AG10803 (cell line): ENCODE results near the gene ESR2.
"Not testable (repeated sequence)": the region's sequence is repeated elsewhere in the genome, so short reads cannot be mapped to it uniquely, and the experiment has no call there.

ENCODE experiments used
- DNase-seq: peaks from one replicate; pipeline ENCODE4 v3.0.0; 2010; ENCODE audit warnings: low read depth
- H3K4me3 ChIP-seq: 2 replicates; pipeline ENCODE4 v1.5.1; 2011; ENCODE audit warnings: mild to moderate bottlenecking, low read length, control low read depth
- CTCF ChIP-seq: conservative IDR thresholded peaks from 2 replicates; pipeline ENCODE4 v1.5.1; 2011; ENCODE audit warnings: mild to moderate bottlenecking, low read length, control low read depth, inconsistent platforms

Gene ESR2

GRCh38 chr14:64118892-64119291, 175.3 kb downstream of the ESR2 start:
- DNase-seq, result no peak
- no peak for TF ChIP-seq CTCF
- H3K4me3 ChIP-seq, result no peak overlapping the region

GRCh38 chr14:64118403-64118742, 175.8 kb downstream of the ESR2 start:
- not testable (repeated sequence) for DNase-seq, H3K4me3 ChIP-seq

- H3K4me3 ChIP-seq, result no peak overlapping the region
- DNase-seq, result peak; percentile 83
- TF ChIP-seq CTCF, result no peak; the same call in 1 of the 2 replicates
Observed at GRCh38 chr14:64117671-64118402, 176.3 kb downstream of the ESR2 start.

GRCh38 chr14:64115401-64115800, 178.8 kb downstream of the ESR2 start:
- no peak for TF ChIP-seq CTCF
- no peak overlapping the region for H3K4me3 ChIP-seq
- DNase-seq, result no peak

GRCh38 chr14:64114796-64115195, 179.4 kb downstream of the ESR2 start:
- DNase-seq, result no peak
- no peak overlapping the region for H3K4me3 ChIP-seq
- no peak for TF ChIP-seq CTCF

- no peak overlapping the region for H3K4me3 ChIP-seq
- DNase-seq, result no peak
- no peak for TF ChIP-seq CTCF
Observed at GRCh38 chr14:64114166-64114565, 180.0 kb downstream of the ESR2 start.

GRCh38 chr14:64112867-64113678, 181.1 kb downstream of the ESR2 start:
- H3K4me3 ChIP-seq, result no peak overlapping the region
- no peak for TF ChIP-seq CTCF
- DNase-seq, result no peak
